ENCODE results near the gene GARIN3. TPM values are rescaled to one million over a fixed set of nuclear protein-coding genes. Genes with fewer than 3 reads are reported as not detected.
"Not testable (repeated sequence)": the region's sequence is repeated elsewhere in the genome, so short reads cannot be mapped to it uniquely, and the experiment has no call there.

The GARIN3 gene
- total RNA-seq = not detected in 2 replicates

- DNase-seq (ENCODE audit: low read depth in 2 of 2) = no peak
Observed at GRCh38 chr5:157166214-157167213, at the start of gene GARIN3. Gene GARIN3, minus strand, starts transcription at chr5:157166264. Its CDS starts 96 bp downstream, at chr5:157166168.

- no peak for DNase-seq (ENCODE audit: low read depth in 2 of 2)
Observed at GRCh38 chr5:157215514-157216167, 49.6 kb upstream of the GARIN3 start.

GRCh38 chr5:157214861-157215513 is 48.9 kb upstream of the GARIN3 start:
- no peak for DNase-seq (ENCODE audit: low read depth in 2 of 2)

GRCh38 chr5:157214415-157214814 is 48.4 kb upstream of the GARIN3 start:
- DNase-seq (ENCODE audit: low read depth in 2 of 2) = no peak

GRCh38 chr5:157213527-157214243 is 47.6 kb upstream of the GARIN3 start:
- no peak for DNase-seq (ENCODE audit: low read depth in 2 of 2)

- no peak for DNase-seq (ENCODE audit: low read depth in 2 of 2)
Observed at GRCh38 chr5:157212307-157212706, 46.2 kb upstream of the GARIN3 start.

- not testable (repeated sequence) for DNase-seq (ENCODE audit: low read depth in 2 of 2)
Observed at GRCh38 chr5:157210652-157211051, 44.6 kb upstream of the GARIN3 start.

GRCh38 chr5:157205708-157206107 is 39.6 kb upstream of the GARIN3 start:
- DNase-seq (ENCODE audit: low read depth in 2 of 2) = no peak

GRCh38 chr5:157204765-157205164 is 38.7 kb upstream of the GARIN3 start:
- DNase-seq (ENCODE audit: low read depth in 2 of 2) = no peak

GRCh38 chr5:157203417-157203816 is 37.4 kb upstream of the GARIN3 start:
- DNase-seq (ENCODE audit: low read depth in 2 of 2) = no peak

- DNase-seq (ENCODE audit: low read depth in 2 of 2) = no peak
Observed at GRCh38 chr5:157201857-157202256, 35.8 kb upstream of the GARIN3 start.

GRCh38 chr5:157198277-157198986 is 32.4 kb upstream of the GARIN3 start:
- no peak for DNase-seq (ENCODE audit: low read depth in 2 of 2)

- DNase-seq (ENCODE audit: low read depth in 2 of 2) = no peak
Observed at GRCh38 chr5:157197086-157197485, 31.0 kb upstream of the GARIN3 start.

- no peak for DNase-seq (ENCODE audit: low read depth in 2 of 2)
Observed at GRCh38 chr5:157196045-157196444, 30.0 kb upstream of the GARIN3 start.

GRCh38 chr5:157193699-157194424 is 27.8 kb upstream of the GARIN3 start:
- no peak for DNase-seq (ENCODE audit: low read depth in 2 of 2)

- DNase-seq (ENCODE audit: low read depth in 2 of 2) = no peak
Observed at GRCh38 chr5:157189223-157189622, 23.2 kb upstream of the GARIN3 start.

GRCh38 chr5:157188270-157188669 is 22.2 kb upstream of the GARIN3 start:
- no peak for DNase-seq (ENCODE audit: low read depth in 2 of 2)

- DNase-seq (ENCODE audit: low read depth in 2 of 2) = no peak
Observed at GRCh38 chr5:157187046-157187754, 21.1 kb upstream of the GARIN3 start.

GRCh38 chr5:157186309-157187045 is 20.4 kb upstream of the GARIN3 start:
- no peak for DNase-seq (ENCODE audit: low read depth in 2 of 2)
